HL-60 (cell line): Measurements from ENCODE around the gene LMLN.
"Not testable (repeated sequence)": the region's sequence is repeated elsewhere in the genome, so short reads cannot be mapped to it uniquely, and the experiment has no call there.

Experiments
- DNase-seq, 2 experiments: peaks; one replicate each; pipeline ENCODE4 v3.0.0-alpha.2; 2010 to 2020; ENCODE audit warnings: low read depth in 1 of 2, low spot score in 1 of 2
- H3K27ac ChIP-seq: fragments of 250-450 bp; sonication (Bioruptor Pico); replicated peaks from 2 replicates; pipeline ENCODE4 v1.5.1; 2020; ENCODE audit warnings: mild to moderate bottlenecking, moderate library complexity
- H3K27me3 ChIP-seq: fragments of 250-450 bp; sonication (Bioruptor Pico); 2 replicates; pipeline ENCODE4 v1.5.1; 2021; ENCODE audit warnings: mild to moderate bottlenecking, moderate library complexity; ENCODE audit not compliant: insufficient read depth, poor library complexity, severe bottlenecking
- H3K4me3 ChIP-seq: replicated peaks from 2 replicates; pipeline ENCODE4 v1.5.1; 2011; ENCODE audit warnings: mild to moderate bottlenecking, control low read depth, low read length; ENCODE audit not compliant: insufficient read depth
- CTCF ChIP-seq: IDR thresholded peaks from one replicate; pipeline ENCODE4 v1.5.1; 2011; ENCODE audit warnings: low read length, control low read depth, inconsistent platforms; ENCODE audit not compliant: insufficient read depth
- GABPA ChIP-seq: IDR thresholded peaks from 2 replicates; pipeline ENCODE4 v1.6.1; 2012; ENCODE audit warnings: low read depth
- POLR2AphosphoS5 ChIP-seq: IDR thresholded peaks from 2 replicates; pipeline ENCODE4 v1.6.1; 2012; ENCODE audit warnings: low read depth
- REST ChIP-seq: IDR thresholded peaks from 2 replicates; pipeline ENCODE4 v1.6.1; 2012; ENCODE audit warnings: low read depth; ENCODE audit not compliant: insufficient replicate concordance
- SPI1 ChIP-seq: IDR thresholded peaks from 2 replicates; pipeline ENCODE4 v1.6.1; 2012; ENCODE audit warnings: low read depth, mild to moderate bottlenecking, borderline replicate concordance

The LMLN gene

GRCh38 chr3:197963019-197963637 lies 3.1 kb downstream of the LMLN start:
- Histone ChIP-seq H3K27me3 (no peaks in the 10 kb centered on the region), H3K4me3 (no peak overlapping the region), H3K27ac (no peak overlapping the region)
- DNase-seq, result no peak
- TF ChIP-seq GABPA, result no peak
- TF ChIP-seq CTCF, result no peak
- no peak for TF ChIP-seq POLR2AphosphoS5
- TF ChIP-seq REST, result no peak
- TF ChIP-seq SPI1, result no peak

- not testable (repeated sequence) for H3K27me3 ChIP-seq, H3K4me3 ChIP-seq, DNase-seq, H3K27ac ChIP-seq
These were observed 7.4 kb downstream of the LMLN start for GRCh38 chr3:197967337-197967989.

- Histone ChIP-seq H3K4me3 (no peak overlapping the region), H3K27ac (no peak overlapping the region), H3K27me3 (no peaks in the 10 kb centered on the region)
- no peak for DNase-seq
- TF ChIP-seq POLR2AphosphoS5 (no peak), CTCF (no peak), GABPA (no peak), SPI1 (no peak), REST (no peak)
These were observed 10.6 kb downstream of the LMLN start for GRCh38 chr3:197970588-197970987.

- TF ChIP-seq SPI1 (no peak), GABPA (no peak), CTCF (no peak), REST (no peak), POLR2AphosphoS5 (no peak)
- DNase-seq, result no peak
- Histone ChIP-seq H3K27ac (no peak overlapping the region), H3K27me3 (no peaks in the 10 kb centered on the region), H3K4me3 (no peak overlapping the region)
These were observed 14.0 kb downstream of the LMLN start for GRCh38 chr3:197974016-197974415.
